Measurements from ENCODE around the gene LIM2. TPM values are rescaled to one million over a fixed set of nuclear protein-coding genes. Genes with fewer than 3 reads are reported as not detected.

Gene LIM2
- total and polyA plus RNA-seq, 2 donors (not counting 1 experiment from before 2014, with no cell fraction given), result not detected

DNA sequence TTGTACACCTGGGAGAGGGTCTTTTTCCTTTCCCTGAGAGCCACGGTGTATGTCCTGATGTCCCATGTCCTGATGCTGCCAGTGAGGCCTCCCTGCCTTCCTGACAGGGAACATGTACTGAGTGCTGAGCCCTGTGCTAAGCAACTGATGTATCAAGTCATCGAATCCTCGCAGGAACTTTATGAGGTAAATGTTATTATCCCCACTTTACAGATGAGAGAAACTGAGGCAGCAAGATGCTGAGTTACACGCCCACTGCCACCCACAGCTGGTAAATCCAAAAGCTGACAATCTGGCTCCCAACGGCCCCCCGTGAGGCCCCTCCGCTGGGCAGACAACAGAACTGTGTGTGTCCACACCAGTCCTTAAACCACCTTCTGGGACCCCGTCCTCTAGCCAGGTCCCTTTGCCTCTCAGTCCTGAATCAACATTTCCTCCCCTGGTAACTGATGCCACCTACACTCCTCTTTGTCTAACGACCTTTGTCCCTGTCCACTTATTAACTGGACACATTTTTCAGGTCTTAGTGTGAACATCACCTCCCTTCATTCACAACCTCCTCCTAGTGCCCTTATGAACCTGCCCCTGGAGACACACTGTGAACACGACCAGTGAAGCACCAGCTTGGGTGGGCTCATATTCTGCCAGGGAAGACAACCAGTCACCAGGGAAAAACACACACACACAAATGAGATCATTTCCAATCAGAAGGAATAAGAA lies 40.4 kb downstream of the LIM2 start:
- Mint-ChIP-seq H3K4me3 (no peak overlapping the region), H3K27ac (no peak overlapping the region), H3K9me3 (ENCODE audit: insufficient read depth) (no peaks in the 10 kb centered on the region), H3K4me1 (peaks cover 32% of the 10 kb centered on the region), H3K27me3 (no peaks in the 10 kb centered on the region)
- Histone ChIP-seq H3K9me3 (ENCODE audit: control extremely low read depth in 1 of 3, control insufficient read depth in 2 of 3, insufficient read depth in 1 of 3, low read length in 2 of 3) (no peaks in the 10 kb centered on the region), H3K4me2 (replicated peaks; ENCODE audit: low read depth, low read length, poor library complexity, severe bottlenecking) (no peak overlapping the region), H4K20me1 (ENCODE audit: control insufficient read depth, insufficient read depth, low read length, poor library complexity, severe bottlenecking) (no peaks in the 10 kb centered on the region), H3K36me3 (replicated peaks in 1 of 2; ENCODE audit: control extremely low read depth in 1 of 2, control insufficient read depth in 1 of 2, extremely low read depth in 1 of 2, insufficient read depth in 2 of 2, low read length in 1 of 2) (peaks cover 0 to 38% of the 10 kb centered on the region in 2 experiments), H3K4me1 (ENCODE audit: control insufficient read depth in 2 of 2, insufficient read depth in 2 of 2, low read length in 2 of 2) (peaks cover 34 to 42% of the 10 kb centered on the region in 2 donors), H3K27me3 (replicated peaks in 1 of 4; ENCODE audit: control extremely low read depth in 1 of 4, control insufficient read depth in 3 of 4, insufficient read depth in 4 of 4, low read length in 3 of 4) (no peaks in the 10 kb centered on the region), H2AFZ (ENCODE audit: insufficient read depth, low read depth, low read length, poor library complexity, severe bottlenecking) (no peak overlapping the region), H3K79me2 (ENCODE audit: control insufficient read depth, insufficient read depth, low read length) (no peaks in the 10 kb centered on the region), H3K9ac (ENCODE audit: low read length) (no peak overlapping the region), H3K4me3 (ENCODE audit: control extremely low read depth in 1 of 5, extremely low read depth in 1 of 5, insufficient read depth in 1 of 5, low read depth in 2 of 5, low read length in 4 of 5) (no peak overlapping the region), H3K27ac (ENCODE audit: low read length in 2 of 2) (no peak overlapping the region)
- no peak for ATAC-seq (ENCODE audit: low read depth)
- TF ChIP-seq, protein P1, sequence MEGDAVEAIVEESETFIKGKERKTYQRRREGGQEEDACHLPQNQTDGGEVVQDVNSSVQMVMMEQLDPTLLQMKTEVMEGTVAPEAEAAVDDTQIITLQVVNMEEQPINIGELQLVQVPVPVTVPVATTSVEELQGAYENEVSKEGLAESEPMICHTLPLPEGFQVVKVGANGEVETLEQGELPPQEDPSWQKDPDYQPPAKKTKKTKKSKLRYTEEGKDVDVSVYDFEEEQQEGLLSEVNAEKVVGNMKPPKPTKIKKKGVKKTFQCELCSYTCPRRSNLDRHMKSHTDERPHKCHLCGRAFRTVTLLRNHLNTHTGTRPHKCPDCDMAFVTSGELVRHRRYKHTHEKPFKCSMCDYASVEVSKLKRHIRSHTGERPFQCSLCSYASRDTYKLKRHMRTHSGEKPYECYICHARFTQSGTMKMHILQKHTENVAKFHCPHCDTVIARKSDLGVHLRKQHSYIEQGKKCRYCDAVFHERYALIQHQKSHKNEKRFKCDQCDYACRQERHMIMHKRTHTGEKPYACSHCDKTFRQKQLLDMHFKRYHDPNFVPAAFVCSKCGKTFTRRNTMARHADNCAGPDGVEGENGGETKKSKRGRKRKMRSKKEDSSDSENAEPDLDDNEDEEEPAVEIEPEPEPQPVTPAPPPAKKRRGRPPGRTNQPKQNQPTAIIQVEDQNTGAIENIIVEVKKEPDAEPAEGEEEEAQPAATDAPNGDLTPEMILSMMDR (IDR thresholded peaks at IDR 0.05), result no peak
- DNase-seq, result no peak
- intact Hi-C loops (cut with micrococcal nuclease), result no loop called here
- WGBS (ENCODE audit: insufficient coverage), result 85% methylated on average over 7 of the region's 10 CpGs
- CTCF ChIA-PET, result interaction anchor here (1.2 kb wide), 1 partner anchor 126 kb away, joined by 3 read pairs; no protein-coding TSS in a partner anchor
- POLR2A ChIA-PET, result no interaction called here

GRCh38 chr19:51346742-51347141 lies 41.0 kb downstream of the LIM2 start:
- CTCF ChIA-PET, result interaction anchor here (1.2 kb wide), 1 partner anchor 126 kb away, joined by 3 read pairs; no protein-coding TSS in a partner anchor

More at GRCh38 chr19:51346742-51347141, 41.0 kb downstream of the LIM2 start:
- Histone ChIP-seq H2AFZ (ENCODE audit: insufficient read depth, low read depth, low read length, poor library complexity, severe bottlenecking) (no peak overlapping the region), H3K36me3 (replicated peaks in 1 of 2; ENCODE audit: control extremely low read depth in 1 of 2, control insufficient read depth in 1 of 2, extremely low read depth in 1 of 2, insufficient read depth in 2 of 2, low read length in 1 of 2) (peaks cover 0 to 35% of the 10 kb centered on the region in 2 experiments), H4K20me1 (ENCODE audit: control insufficient read depth, insufficient read depth, low read length, poor library complexity, severe bottlenecking) (no peaks in the 10 kb centered on the region), H3K27me3 (replicated peaks in 1 of 4; ENCODE audit: control extremely low read depth in 1 of 4, control insufficient read depth in 3 of 4, insufficient read depth in 4 of 4, low read length in 3 of 4) (no peaks in the 10 kb centered on the region), H3K9ac (ENCODE audit: low read length) (no peak overlapping the region), H3K4me3 (ENCODE audit: control extremely low read depth in 1 of 5, extremely low read depth in 1 of 5, insufficient read depth in 1 of 5, low read depth in 2 of 5, low read length in 4 of 5) (no peak overlapping the region), H3K4me1 (ENCODE audit: control insufficient read depth in 2 of 2, insufficient read depth in 2 of 2, low read length in 2 of 2) (peaks cover 34 to 45% of the 10 kb centered on the region in 2 donors), H3K27ac (ENCODE audit: low read length in 2 of 2) (no peak overlapping the region), H3K9me3 (ENCODE audit: control extremely low read depth in 1 of 3, control insufficient read depth in 2 of 3, insufficient read depth in 1 of 3, low read length in 2 of 3) (no peaks in the 10 kb centered on the region), H3K79me2 (ENCODE audit: control insufficient read depth, insufficient read depth, low read length) (no peaks in the 10 kb centered on the region), H3K4me2 (replicated peaks; ENCODE audit: low read depth, low read length, poor library complexity, severe bottlenecking) (no peak overlapping the region)
- H3K27me3 Mint-ChIP-seq, result no peaks in the 10 kb centered on the region
- H3K4me3 Mint-ChIP-seq, result no peak overlapping the region
- intact Hi-C loops (cut with micrococcal nuclease), result no loop called here
- POLR2A ChIA-PET, result no interaction called here
- 91% methylated on average over 13 of the region's 17 CpGs for WGBS (ENCODE audit: insufficient coverage)
- H3K4me1 Mint-ChIP-seq, result peaks cover 35% of the 10 kb centered on the region
- no peaks in the 10 kb centered on the region for H3K9me3 Mint-ChIP-seq (ENCODE audit: insufficient read depth)
- no peak for DNase-seq
- no peak for ATAC-seq (ENCODE audit: low read depth)
- TF ChIP-seq, protein P1 (IDR thresholded peaks at IDR 0.05), result no peak
- TF ChIP-seq EZH2 (IDR thresholded peaks at IDR 0.05; ENCODE audit: borderline replicate concordance, insufficient read depth, low read depth, low read length, poor library complexity, severe bottlenecking), result no peak
- no peak overlapping the region for H3K27ac Mint-ChIP-seq

All from B cell (primary cell).